ENCODE results near the gene SF3B2. TPM values are rescaled to one million over a fixed set of nuclear protein-coding genes. Genes with fewer than 3 reads are reported as not detected.
"Not testable (repeated sequence)": the region's sequence is repeated elsewhere in the genome, so short reads cannot be mapped to it uniquely, and the experiment has no call there.

The SF3B2 gene
- total and polyA plus RNA-seq, 2 donors (not counting 3 experiments of a cell fraction or from before 2014, with no cell fraction given): 99.4 to 196 TPM

DNA sequence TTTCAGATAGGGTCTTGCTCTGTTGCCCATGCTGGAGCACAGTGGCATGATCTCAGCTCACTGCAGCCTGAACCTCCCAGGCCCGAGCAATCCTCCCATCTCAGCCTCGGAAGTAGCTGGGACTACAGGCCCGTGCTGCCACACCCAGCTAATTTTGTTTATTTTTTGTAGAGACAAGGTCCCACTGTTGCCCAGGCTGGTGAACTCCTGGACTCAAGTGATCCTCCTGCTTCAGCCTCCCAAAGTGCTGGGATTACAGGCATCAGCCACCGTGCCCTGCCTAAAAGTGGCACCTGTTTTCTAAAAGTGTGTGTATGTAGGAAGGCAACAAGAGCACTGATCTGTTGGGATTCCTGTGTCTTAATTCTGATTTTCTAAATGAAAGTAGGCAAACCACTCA lies 38.1 kb downstream of the SF3B2 start:
- H3K9me3 ChIP-seq (replicated peaks; ENCODE audit: control insufficient read depth, insufficient read depth, low read length): no peaks in the 10 kb centered on the region
- no peak overlapping the region for H2AFZ ChIP-seq (ENCODE audit: low read depth, low read length)
- H3K9ac ChIP-seq (replicated peaks; ENCODE audit: extremely low read depth, insufficient read depth, low read length): no peak overlapping the region
- no peak for FAIRE-seq
- intact Hi-C loops (cut with micrococcal nuclease) (no loop called here), dilution Hi-C loops (cut with MboI; ENCODE audit: extremely low pct_ligation_motif_present, low sequenced_read_pairs) (no loop called here)
- H3K9me1 ChIP-seq (replicated peaks; ENCODE audit: control insufficient read depth, extremely low read depth, insufficient read depth, low read length): no peaks in the 10 kb centered on the region
- no TSS peak for BruUV-seq (replicated peaks)
- H3K79me2 ChIP-seq (ENCODE audit: control insufficient read depth, insufficient read depth, low read length): peaks cover 17% of the 10 kb centered on the region
- no peaks in the 10 kb centered on the region for H3K27me3 ChIP-seq (ENCODE audit: control insufficient read depth in 2 of 2, insufficient read depth in 2 of 2, low read length in 2 of 2)
- H3K4me2 ChIP-seq (ENCODE audit: insufficient read depth, low read length): no peak overlapping the region
- no peak for TF ChIP-seq GATA2 (IDR thresholded peaks at IDR 0.05; ENCODE audit: insufficient read depth, insufficient read length, low read depth, low read length)
- no peak for TF ChIP-seq POLR2AphosphoS5 (IDR thresholded peaks at IDR 0.05; ENCODE audit: insufficient read depth, low read depth, low read length)
- TF ChIP-seq POLR2A (IDR thresholded peaks at IDR 0.05; ENCODE audit: low read depth, low read length): no peak
- no peak for TF ChIP-seq MYC (IDR thresholded peaks at IDR 0.05; ENCODE audit: low read depth, low read length)
- no peaks in the 10 kb centered on the region for H3K36me3 ChIP-seq (ENCODE audit: control insufficient read depth in 2 of 2, extremely low read depth in 1 of 2, insufficient read depth in 2 of 2, low read length in 2 of 2)
- no peak overlapping the region for H3K4me3 ChIP-seq (replicated peaks in 1 of 3; ENCODE audit: insufficient read depth in 1 of 3, low read depth in 1 of 3, low read length in 3 of 3)
- no peak for DNase-seq (ENCODE audit: low read depth, low spot score)
- H4K20me1 ChIP-seq (replicated peaks; ENCODE audit: control insufficient read depth, extremely low read depth, insufficient read depth, low read length): no peaks in the 10 kb centered on the region
- ChIA-PET POLR2A (no interaction called here), CTCF (no interaction called here)
- no peak overlapping the region for H3K27ac ChIP-seq (ENCODE audit: insufficient read depth, low read depth, low read length)
- H3K4me1 ChIP-seq (ENCODE audit: control insufficient read depth, extremely low read depth, insufficient read depth, low read length): no peaks in the 10 kb centered on the region

- CTCF ChIA-PET; POLR2A ChIA-PET; H3K27me3 ChIP-seq (ENCODE audit: control insufficient read depth in 2 of 2, insufficient read depth in 2 of 2, low read length in 2 of 2); H3K4me3 ChIP-seq (replicated peaks in 1 of 3; ENCODE audit: insufficient read depth in 1 of 3, low read depth in 1 of 3, low read length in 3 of 3); H3K9ac ChIP-seq (replicated peaks; ENCODE audit: extremely low read depth, insufficient read depth, low read length); dilution Hi-C loops (cut with MboI; ENCODE audit: extremely low pct_ligation_motif_present, low sequenced_read_pairs); DNase-seq (ENCODE audit: low read depth, low spot score); FAIRE-seq; H4K20me1 ChIP-seq (replicated peaks; ENCODE audit: control insufficient read depth, extremely low read depth, insufficient read depth, low read length); H3K36me3 ChIP-seq (ENCODE audit: control insufficient read depth in 2 of 2, extremely low read depth in 1 of 2, insufficient read depth in 2 of 2, low read length in 2 of 2); H2AFZ ChIP-seq (ENCODE audit: low read depth, low read length); H3K9me3 ChIP-seq (replicated peaks; ENCODE audit: control insufficient read depth, insufficient read depth, low read length); H3K27ac ChIP-seq (ENCODE audit: insufficient read depth, low read depth, low read length); BruUV-seq (replicated peaks); H3K4me2 ChIP-seq (ENCODE audit: insufficient read depth, low read length); H3K9me1 ChIP-seq (replicated peaks; ENCODE audit: control insufficient read depth, extremely low read depth, insufficient read depth, low read length); intact Hi-C loops (cut with micrococcal nuclease); H3K4me1 ChIP-seq (ENCODE audit: control insufficient read depth, extremely low read depth, insufficient read depth, low read length): not testable (repeated sequence)
- peaks cover 11% of the 10 kb centered on the region for H3K79me2 ChIP-seq (ENCODE audit: control insufficient read depth, insufficient read depth, low read length)
These were observed 40.0 kb downstream of the SF3B2 start for GRCh38 chr11:66092125-66092524.

DNA sequence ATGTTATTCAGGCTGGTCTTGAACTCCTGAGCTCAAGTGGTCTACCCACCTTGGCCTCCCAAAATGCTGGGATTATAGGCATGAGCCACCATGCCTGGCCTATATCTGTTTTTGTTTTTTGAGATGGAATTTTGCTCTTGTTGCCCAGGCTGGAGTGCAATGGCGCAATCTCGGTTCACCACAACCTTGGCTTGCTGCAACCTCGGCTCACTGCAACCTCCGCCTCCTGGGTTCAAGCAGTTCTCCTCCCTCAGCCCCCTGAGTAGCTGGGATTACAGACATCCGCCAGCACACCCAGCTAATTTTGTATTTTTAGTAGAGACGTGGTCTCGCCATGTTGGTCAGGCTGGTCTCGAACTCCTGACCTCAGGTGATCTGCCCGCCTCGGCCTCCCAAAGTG lies 47.6 kb downstream of the SF3B2 start:
- not testable (repeated sequence) for BruUV-seq (replicated peaks)
- CTCF ChIA-PET: interaction anchor here (1.3 to 1.5 kb wide), 2 partner anchors 15 to 16 kb away, joined by 3 read pairs; no protein-coding TSS in a partner anchor

More for the DNA sequence above, 47.6 kb downstream of the SF3B2 start:
- dilution Hi-C loops (cut with MboI; ENCODE audit: extremely low pct_ligation_motif_present, low sequenced_read_pairs); FAIRE-seq; H3K4me2 ChIP-seq (ENCODE audit: insufficient read depth, low read length); H3K4me3 ChIP-seq (replicated peaks in 1 of 3; ENCODE audit: insufficient read depth in 1 of 3, low read depth in 1 of 3, low read length in 3 of 3); H3K4me1 ChIP-seq (ENCODE audit: control insufficient read depth, extremely low read depth, insufficient read depth, low read length); H3K36me3 ChIP-seq (ENCODE audit: control insufficient read depth in 2 of 2, extremely low read depth in 1 of 2, insufficient read depth in 2 of 2, low read length in 2 of 2); POLR2A ChIA-PET; H2AFZ ChIP-seq (ENCODE audit: low read depth, low read length); H4K20me1 ChIP-seq (replicated peaks; ENCODE audit: control insufficient read depth, extremely low read depth, insufficient read depth, low read length); H3K27ac ChIP-seq (ENCODE audit: insufficient read depth, low read depth, low read length); H3K27me3 ChIP-seq (ENCODE audit: control insufficient read depth in 2 of 2, insufficient read depth in 2 of 2, low read length in 2 of 2); H3K9me3 ChIP-seq (replicated peaks; ENCODE audit: control insufficient read depth, insufficient read depth, low read length); intact Hi-C loops (cut with micrococcal nuclease); H3K79me2 ChIP-seq (ENCODE audit: control insufficient read depth, insufficient read depth, low read length); H3K9ac ChIP-seq (replicated peaks; ENCODE audit: extremely low read depth, insufficient read depth, low read length); DNase-seq (ENCODE audit: low read depth, low spot score); H3K9me1 ChIP-seq (replicated peaks; ENCODE audit: control insufficient read depth, extremely low read depth, insufficient read depth, low read length): not testable (repeated sequence)

All from endothelial cell of umbilical vein (primary cell).